Measurements from ENCODE around the gene MXD4.

MXD4 gene

GRCh38 chr4:2291705-2292645, 30.1 kb upstream of the MXD4 start:
- no peak for DNase-seq (ENCODE audit: low read depth)

DNA sequence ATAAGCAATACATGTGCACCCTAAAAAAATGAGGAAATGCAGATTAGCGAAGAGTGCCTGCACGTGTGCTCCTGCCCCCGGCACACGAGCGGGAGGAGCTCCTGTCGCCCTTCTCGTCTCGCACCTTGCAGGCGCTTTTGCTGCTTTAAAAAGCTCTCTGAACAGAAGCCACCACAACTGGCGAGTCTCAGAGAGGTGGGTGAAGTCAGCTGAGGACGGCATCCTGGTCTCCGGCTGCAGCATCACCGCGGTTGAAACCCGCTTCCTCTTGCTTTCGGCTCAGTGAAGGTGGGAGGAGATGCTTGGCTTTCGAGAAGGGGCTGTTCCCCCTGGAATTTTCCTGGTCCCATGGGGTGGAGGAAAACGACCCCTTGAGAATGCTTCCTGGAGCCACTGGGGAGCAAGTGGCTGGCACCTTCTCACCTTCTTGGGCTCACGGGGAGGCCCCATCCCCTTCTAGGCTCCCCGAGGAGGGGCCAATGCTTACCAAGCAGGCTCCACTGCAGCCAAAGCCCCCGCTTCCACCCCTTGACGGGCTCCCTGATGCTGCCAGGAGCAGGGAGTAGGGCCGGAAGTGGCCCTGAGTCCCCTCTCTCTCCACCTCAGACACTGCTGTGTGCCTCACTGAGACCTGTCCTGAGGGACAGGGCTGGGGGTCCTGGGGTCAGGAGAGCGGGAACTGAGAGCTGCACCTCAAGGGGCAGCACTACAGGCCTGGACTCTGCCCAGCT, 29.2 kb upstream of the MXD4 start:
- DNase-seq (ENCODE audit: low read depth) = no peak

- no peak for DNase-seq (ENCODE audit: low read depth)
Observed at GRCh38 chr4:2290488-2290887, 28.6 kb upstream of the MXD4 start.

DNA sequence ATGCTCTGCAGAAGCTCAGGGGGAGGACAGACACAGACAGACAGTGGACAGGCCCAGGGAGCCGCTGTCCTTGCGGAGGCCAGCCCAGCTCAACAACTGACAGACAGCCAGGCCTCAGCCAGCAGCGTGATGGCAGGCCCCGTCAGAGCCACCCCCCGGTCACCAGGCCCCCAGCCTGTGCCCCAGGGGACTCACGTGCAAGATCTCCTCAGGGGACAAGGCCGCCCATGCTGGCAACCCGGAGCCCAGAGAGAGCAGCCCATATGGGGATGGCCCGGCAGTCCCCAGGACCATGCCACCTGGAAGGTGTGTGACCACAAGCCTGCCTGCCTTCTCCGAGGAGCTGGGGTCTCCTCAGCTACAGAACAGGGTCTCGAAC, 28.0 kb upstream of the MXD4 start:
- DNase-seq (ENCODE audit: low read depth) = no peak

DNA sequence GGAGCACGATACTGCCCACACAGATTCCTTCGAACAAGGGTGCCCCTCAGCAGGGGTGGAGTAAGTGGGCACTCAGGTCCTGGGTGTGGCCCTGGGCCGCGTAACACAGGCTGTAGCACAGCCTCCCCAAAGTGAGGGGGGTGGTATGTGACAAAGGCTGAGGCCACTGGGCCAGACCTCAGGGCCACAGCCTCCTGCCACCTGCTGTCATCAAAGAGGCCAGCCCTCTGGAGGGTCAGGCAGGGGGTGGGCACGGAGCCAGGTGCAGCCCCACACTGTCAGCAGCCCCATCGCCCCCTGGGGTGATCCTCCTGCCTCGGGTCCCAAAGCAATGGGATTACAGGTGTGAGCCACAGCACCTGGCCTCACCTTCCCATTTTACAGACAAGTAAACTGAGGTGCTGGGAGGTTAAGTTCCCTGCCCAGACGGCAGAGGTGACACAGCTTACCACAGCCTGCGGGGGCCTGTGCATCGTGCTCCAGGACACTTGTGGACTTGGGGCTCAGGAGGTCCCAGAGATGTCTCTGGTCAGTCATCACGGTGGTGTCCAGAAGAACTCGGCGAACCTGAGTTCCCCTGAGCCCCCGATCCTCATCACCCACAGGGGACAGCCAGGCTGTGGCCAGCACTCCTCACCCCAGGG, 27.5 kb upstream of the MXD4 start:
- DNase-seq (ENCODE audit: low read depth) = no peak

GRCh38 chr4:2288051-2288541, 26.2 kb upstream of the MXD4 start:
- DNase-seq (ENCODE audit: low read depth) = no peak

- no peak for DNase-seq (ENCODE audit: low read depth)
Observed at GRCh38 chr4:2287594-2287915, 25.6 kb upstream of the MXD4 start.

GRCh38 chr4:2286904-2287593, 25.1 kb upstream of the MXD4 start:
- DNase-seq (ENCODE audit: low read depth) = no peak

- no peak for DNase-seq (ENCODE audit: low read depth)
Observed at GRCh38 chr4:2285613-2286381, 23.9 kb upstream of the MXD4 start.

- DNase-seq (ENCODE audit: low read depth) = no peak
Observed at GRCh38 chr4:2284934-2285612, 23.2 kb upstream of the MXD4 start.

GRCh38 chr4:2284161-2284933, 22.4 kb upstream of the MXD4 start:
- DNase-seq (ENCODE audit: low read depth) = no peak

DNA sequence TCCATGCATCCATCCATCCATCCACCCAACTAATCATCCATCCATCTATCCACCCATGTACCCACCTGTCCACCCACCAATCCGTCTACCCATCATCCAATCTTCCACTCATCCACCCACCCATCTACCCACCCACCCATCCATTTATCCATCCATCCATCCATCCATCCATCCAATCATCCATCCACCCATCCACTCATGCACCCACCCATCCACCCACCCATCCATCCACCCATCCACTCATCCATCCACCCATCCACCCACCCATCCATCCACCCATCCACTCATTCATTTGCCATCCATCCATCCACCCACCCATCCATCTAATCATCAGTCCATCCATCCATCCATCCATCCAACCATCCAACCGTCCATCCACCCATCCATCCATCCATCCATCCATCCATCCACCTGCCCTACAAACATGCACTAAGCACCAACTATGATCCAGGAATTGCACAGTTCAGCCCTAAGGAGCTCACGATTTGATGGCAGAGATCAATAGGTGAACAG, 21.3 kb upstream of the MXD4 start:
- DNase-seq (ENCODE audit: low read depth) = no peak

DNA sequence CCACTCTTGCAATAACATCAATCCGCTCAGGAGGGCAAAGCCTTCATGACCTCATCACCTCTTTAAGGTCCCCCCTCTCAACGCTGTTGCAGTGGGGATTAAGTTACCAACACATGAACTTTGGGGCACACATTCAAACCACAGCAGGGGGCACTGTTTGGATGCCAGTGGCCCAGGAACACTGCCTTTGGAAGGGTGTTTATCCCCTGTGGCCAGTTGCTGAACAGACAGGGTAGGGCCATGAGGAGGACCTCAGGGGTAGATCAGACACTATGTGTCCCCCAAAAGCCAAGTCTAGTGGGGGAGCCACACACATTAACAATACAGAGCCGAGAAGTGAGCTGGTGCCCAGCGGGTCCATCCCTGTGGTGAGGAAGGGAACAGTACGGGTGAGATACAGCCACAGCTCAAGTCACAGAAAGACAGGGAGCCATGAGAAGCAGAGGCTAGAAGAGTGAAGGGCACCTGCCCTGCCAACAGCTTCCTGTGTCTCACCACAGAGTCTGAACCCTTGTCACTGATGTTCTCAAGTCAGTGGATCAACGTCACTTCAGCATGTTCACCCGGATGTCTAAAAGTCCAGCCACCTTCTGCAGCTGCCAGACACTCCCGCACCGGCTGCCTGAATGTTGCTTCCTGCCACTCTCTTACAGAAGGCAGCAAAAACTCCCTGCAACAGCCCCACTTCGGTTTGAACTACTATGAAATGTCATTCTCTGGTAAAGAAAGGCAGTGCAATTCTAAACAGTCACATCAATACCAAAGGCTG, 19.9 kb upstream of the MXD4 start:
- no peak for DNase-seq (ENCODE audit: low read depth)

- no peak for DNase-seq (ENCODE audit: low read depth)
Observed at GRCh38 chr4:2280531-2281300, 18.8 kb upstream of the MXD4 start.

DNA sequence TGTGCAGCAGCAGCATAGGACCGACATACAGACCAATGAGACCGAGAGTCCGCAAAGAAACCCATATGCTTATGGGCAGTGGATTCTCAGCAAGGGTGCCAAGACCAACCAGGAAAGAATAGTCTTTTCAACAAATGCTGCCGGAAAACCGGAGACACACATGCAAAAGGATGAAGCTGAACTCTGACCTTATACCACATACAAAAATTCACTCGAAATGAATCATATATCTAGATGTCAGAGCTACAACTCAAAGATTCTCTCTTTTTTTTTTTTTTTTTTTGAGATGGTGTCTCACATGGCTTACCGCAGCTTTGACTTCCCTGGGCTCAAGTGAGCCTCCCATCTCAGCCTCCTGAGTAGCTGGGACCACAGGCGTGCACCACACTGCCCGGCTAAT, 16.0 kb upstream of the MXD4 start:
- no peak for DNase-seq (ENCODE audit: low read depth)

- DNase-seq (ENCODE audit: low read depth) = no peak
Observed at GRCh38 chr4:2276581-2277325, 14.8 kb upstream of the MXD4 start.

DNA sequence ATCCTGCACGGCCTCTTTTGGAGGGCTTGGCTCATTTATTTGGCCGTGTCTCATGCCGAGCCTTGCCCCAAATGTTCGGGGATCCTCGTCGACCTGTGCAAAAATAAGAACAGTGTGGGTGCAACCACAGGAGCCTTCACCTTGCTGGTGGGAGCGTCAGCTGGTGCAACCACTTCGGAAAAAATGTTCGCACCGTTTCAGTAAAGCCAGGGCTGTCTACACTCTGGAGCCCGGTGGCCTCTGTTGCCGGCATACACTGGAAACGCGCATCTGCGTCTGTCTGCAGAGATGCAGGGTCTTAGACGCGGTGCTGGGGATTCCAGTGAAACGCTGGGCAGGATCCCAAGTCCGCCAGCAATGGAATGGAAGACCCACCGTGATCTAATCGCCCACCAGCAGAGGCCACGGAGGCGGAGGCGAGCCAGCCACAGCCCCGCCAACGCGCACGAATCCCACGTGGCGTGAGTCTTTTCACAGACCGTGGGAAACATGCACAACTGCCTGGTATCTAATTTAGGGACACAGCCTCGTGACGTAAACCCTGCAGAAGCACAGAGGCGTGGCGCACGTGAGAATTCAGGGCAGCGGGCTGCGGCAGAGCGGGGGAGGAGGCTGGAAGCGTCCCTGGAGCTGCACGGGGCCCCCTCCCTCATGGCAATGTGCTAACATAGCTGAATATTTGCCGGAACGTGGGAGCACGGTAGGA, 13.8 kb upstream of the MXD4 start:
- no peak for DNase-seq (ENCODE audit: low read depth)

All from fibroblast of gingiva (primary cell).